IPS DF 4.7 (cell line): ENCODE measurements around the gene FBXL14.
"Not testable (repeated sequence)": the region's sequence is repeated elsewhere in the genome, so short reads cannot be mapped to it uniquely, and the experiment has no call there.

ENCODE experiments used
- DNase-seq: peaks from one replicate; pipeline ENCODE4 v3.0.0-alpha.2; 2013; ENCODE audit warnings: low spot score; ENCODE audit errors: extremely low read depth

Gene FBXL14

DNA sequence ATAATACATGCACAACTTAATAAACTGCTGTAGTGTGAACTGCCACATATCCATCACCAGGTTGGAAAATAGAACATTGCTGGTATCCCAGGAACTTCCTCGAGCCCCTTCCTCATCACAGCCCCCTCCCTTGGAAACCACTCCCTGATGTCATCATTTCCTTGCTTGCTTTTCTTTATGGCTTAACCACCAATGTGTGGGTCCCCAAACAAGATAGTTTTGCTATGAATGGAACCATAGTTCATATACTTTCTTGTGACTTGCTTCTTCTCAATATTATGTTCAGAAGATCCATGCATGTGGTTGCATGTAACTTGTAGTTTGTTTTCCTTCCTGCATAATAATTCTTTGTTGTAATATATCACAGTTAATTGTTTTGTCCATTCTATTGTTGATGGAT, 25.7 kb upstream of the FBXL14 start:
- no peak for DNase-seq

DNA sequence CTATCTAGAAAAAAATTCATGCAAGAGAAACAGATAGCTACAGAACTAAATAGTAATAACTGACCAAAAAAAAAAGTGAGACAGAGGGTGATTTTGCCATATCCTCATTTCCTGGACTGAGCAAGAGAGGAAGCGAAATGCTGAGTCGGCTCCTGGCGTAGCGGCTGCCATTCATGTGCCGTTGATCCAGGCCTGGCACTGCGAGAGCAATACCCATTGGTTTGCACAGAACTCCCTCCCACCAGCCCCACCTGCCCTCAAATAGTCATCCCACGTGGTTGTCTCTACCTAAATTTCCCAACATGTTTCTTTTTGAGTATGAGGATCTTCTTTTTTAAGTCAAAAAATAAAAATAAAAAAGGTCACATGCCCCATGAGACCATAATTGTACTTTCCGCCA, 25.2 kb upstream of the FBXL14 start:
- DNase-seq: no peak

DNA sequence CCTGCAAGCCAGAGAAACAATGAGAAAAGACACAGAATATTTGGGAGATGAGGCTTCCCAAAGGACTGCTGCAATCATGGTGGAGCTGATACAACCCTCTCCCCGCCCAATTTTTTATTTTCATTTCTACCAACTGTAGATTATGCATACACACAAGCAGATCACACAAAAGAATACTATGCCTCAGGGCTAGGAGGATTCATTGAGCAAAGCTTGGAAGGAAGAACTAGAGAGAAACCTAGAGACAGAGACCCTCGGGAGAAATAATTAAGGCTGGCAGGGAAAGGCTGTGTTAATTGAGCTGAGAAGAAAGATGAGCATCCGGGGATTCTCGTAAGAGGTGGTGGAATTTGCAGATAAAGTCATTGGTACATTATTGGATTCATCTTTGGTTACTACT, 24.8 kb upstream of the FBXL14 start:
- no peak for DNase-seq

DNA sequence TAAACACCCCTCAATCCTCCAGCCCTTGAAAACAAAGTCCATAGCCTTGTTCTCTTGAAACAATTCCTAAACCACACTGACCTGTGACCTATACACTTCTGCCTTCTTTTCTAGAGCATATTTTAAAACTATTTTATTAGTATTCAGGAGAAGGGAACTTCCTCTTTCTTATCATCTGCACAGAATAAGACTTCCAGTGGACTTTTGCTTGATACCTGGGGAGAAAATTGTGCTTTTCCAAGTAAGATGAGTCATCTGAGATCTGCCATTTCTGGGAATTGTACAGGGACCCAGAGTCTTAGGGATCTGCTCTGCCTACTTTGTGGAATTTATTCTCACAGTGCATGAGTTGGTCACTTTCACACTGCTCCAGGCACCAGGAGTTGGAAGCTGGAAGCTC, 24.1 kb upstream of the FBXL14 start:
- no peak for DNase-seq

DNA sequence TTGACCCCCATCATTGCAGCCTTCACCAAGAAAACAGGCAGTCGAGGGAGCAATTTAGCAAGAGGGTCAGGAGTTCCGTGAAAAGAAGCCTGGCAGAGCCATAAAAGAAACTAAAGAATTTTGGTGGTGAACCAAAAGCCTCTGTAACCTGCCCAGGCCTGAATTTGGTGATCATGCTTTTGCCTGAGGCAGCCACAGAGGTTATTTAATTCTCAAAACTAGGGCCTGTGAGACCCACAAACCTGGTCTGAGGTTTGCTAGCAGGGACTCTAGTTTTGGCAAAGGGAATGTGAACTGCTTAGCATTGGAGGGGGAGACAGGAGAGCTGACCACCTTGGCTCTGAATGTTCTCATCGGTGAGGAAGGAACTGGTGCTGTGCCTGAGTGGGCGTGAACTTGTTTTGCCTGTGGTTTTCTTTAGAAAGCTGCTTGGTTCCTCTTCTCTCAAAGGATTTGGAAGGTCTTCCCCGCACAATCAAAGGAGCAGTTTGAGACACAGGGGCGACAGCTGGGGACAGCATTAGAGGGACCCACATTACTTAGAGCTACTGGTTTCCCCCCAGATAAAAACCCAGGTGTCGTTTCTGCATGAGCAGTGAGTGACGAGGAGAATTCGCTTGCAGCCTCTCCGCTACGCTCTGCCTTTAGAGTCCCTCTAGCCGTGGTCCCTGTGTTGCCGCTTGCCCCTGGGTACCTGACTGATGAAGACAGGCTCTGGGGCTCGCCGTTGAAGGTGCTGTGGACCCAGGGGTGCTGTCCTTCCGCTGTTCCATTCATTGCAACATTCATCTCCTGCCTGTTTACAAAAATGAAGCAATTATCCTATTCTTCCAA, 22.1 kb upstream of the FBXL14 start:
- DNase-seq: no peak

DNA sequence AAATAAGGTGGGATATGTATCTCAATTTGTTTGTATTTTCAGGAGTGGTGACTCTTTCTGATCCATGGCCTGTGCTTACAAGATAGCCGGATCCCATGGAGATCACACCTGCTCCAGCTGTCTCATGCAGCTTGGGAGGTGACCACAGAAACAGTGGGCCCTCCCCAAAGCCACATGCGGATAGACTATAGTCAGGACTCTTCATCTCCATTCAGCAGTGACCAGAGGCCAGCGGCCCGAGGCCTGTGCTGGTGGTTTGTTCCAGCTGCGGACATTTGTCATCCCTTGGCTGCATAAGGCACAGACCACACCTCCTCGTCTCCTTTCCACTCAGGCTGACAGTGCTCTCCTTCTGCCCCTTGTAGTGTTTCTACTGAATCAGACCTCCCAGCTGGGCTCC, 20.0 kb upstream of the FBXL14 start:
- no peak for DNase-seq

DNA sequence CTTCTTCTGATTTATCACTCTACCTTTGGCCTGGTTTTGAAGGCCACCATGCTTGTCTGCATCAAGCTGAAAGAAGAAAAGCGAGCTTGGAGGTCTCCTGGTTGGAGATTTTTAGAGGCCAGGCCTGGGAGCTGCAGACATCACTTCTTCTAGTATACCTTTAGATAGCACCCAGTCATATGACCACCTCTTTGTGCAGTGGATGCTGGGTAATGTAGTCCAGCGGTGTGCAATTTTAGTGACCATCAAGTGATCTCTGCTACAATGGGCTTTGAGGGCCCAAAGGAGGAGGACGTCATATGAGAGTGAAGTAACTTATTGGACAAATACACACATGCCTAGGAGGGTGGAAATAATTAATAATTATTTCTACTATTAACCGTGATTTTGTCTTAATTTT, 19.5 kb upstream of the FBXL14 start:
- DNase-seq: no peak

DNA sequence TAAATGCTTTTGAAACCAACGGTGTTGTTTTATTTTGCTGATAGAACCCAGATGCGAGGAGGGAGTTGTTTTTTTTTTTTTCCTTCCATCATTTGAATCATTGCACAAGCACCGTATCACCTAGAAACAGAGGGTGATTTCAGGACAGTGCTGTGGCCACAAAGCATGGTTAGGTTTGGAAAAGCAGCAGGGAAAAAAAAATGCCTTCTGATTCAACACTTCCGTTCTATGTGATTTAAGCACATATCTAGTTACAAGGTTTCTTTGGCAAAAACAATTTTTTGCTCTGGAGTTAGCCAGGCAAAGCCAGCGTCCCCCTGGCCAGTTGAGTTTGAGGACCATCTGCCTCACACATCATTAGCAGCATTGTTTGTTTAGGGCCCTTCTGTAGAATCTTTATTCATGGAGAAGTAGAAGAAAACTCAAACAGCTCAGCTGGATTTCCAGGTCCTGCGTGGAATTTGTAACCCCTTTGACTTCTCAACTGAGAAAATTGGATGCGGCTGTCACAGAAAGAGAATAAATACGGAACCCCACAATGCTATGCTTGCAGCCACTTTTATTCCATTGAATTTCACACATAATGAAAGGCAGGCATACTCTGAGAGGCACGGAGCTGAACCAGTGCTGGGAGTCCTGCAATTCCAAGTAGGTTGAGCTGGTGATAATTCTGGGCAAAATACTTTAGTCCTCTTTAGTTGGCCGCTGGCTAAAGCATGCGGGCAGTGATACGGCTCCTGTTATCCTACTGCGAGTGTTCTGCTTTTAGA, 17.6 kb upstream of the FBXL14 start:
- no peak for DNase-seq

DNA sequence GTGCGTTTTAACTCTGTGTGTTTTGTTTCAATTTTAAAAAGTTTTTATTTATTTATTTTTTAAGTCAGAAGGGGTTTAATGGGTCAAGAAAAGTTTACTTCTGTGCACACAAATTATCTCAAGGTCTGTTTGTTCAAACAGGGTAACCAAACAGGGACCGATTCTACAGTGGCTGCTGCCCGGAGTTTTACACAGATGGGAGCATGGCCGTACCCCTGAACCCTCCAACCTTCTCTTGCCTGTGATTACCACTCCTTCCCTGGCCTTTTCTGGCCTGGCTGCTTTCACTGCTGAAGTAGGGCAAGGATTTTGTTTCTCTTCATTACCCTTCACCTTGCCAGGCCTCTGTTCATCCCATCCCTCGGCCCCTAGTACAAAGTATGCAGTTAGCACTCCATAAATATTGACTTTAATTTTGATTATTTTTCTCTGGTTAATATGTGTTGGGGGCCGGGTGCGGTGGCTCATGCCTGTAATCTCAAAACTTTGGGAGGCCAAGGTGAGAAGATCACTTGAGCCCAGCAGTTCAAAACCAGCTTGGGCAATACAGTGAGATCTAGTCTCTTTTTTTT, 15.8 kb upstream of the FBXL14 start:
- no peak for DNase-seq

DNA sequence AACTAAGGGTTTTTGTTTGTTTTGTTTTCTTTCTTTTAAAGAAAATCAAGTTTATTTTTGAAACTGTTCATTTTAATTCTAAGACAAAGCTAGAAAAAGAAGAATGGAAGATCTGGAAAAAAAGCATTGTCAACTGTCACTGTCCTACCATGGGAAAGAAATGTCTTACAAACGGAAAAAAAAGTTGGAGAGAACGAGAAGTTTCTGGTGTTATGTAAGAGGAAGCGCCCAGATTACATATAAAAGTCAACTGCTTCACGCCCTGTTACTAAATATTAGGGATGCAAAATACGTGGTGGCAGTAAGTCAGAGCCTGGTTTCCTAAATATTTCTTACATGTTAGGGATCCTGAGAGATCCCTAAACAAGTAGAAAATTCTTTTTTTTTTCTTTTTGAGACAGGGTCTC, 14.3 kb upstream of the FBXL14 start:
- no peak for DNase-seq

DNA sequence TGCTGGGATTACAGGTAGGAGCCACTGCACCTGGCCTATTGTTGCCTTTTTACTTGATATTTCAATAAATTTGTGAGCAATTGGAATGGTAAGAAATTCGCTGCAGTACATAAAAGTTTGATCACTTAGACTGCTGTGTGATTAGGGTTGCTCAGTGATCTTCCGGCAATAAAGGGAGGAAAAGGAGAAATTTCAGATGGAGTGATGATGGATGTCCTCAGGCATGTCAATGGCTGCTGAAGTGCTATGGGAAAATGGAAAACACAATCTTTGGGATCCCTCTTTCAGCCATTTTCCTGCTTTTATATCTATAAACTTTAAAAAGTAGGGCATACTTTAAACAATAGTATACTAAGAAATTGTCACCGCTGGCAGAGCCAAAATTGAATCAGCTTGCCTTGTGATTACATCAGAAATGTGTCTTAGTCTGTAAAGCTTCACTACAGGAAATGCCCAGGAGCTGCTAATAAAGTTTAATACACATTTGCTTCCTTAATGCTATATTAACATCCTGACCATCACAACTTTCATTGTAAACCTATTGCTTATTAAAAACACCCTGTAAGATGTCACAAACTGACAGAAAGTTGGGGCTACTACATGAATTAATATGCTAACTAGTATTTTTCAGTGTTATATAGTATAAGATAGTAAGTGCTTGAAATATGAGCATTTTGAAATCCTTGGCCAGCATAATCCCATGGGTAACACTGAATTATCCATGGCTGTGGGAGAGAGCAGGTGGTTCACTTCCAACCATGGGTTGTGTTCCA, 13.7 kb upstream of the FBXL14 start:
- no peak for DNase-seq

DNA sequence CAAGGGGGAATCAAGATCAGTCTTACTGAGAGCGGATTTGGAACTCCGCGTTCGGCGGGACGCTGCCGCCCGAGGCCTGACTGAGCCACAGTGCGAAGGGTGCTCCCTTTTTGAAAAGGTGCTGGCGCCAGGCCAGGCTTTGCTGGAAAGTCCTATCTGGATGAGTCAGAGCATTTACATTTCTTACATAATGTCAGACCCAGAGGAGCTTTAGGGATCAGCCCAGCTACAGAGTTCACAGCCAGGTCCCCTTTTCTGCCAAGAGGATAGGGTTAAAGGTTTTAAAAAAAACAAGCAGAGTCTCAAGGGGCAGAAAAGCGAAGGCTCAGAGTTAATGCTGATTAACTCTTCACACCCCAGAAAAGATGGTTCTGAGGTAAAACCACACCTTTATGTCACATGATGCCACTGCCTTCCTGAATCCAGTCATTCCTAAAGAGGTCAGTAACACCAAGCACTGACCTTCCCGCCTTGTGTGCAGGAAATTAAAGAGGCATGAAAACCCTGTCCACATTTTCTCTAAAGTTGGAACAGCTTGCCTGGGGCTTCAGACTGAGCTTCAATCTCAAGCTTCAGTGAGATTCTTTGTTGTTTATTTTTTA, 11.7 kb upstream of the FBXL14 start:
- DNase-seq: no peak

DNA sequence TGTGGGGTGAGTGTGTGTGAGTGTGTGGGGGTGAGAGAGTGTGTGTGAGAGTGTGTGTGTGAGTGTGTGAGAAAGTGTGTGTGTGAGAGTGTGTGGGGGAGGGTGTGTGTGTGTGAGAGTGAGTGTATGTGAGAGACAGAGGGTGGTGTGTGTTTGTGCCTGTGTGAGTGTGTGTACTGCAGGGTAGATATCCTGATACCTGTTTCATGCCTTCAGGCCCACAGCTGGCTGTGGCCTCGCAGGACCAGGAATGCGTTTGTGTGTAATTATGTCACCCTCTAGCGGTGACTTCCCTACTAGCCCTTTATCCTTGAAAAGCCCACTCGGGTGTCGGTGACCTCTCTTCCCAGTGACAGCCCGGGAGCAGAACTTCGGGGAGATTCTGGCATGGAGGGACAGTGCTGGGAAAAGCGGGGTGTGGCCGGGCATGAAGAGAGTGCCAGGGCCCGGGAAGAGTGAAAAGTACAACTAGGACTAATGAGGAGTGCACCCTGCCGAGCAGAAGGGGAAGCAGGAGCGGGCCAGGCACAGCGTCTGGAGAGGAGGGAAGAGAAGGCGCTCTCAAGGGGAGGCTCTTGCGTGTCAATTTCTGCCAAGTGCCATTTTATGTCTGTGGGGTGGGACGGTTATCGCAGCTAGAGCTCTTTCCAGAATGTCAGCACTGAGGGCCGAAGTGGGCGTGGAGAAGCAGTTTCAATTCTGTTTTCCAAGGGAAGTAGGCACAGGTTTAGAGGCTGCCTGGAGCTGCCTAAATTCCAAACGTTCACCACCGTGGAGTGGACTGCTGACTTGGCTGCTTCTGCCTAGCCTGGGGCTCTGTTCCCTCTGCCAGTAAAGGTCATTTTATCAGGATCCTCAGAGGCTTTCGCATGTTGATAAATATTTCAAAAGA, 11.0 kb upstream of the FBXL14 start:
- DNase-seq: no peak

DNA sequence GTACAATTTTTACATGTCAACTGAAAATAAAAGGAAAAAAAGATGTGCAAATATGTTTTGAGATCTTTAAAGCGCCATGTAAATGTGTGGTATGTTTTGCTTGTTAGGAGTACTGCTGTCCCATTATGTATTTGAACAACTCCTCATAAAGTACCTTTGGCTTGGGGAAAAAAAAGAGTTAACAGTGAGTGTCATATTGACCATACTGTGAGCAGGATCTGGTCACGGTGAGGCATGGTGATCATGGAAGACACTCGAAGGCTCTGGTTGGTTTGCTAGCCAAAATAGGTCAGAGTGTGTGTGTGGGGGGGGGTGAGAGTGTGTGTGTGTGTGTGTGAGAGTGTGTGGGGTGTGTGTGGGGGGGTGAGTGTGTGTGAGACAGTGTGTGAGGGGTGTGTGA, 10.1 kb upstream of the FBXL14 start:
- no peak for DNase-seq

DNA sequence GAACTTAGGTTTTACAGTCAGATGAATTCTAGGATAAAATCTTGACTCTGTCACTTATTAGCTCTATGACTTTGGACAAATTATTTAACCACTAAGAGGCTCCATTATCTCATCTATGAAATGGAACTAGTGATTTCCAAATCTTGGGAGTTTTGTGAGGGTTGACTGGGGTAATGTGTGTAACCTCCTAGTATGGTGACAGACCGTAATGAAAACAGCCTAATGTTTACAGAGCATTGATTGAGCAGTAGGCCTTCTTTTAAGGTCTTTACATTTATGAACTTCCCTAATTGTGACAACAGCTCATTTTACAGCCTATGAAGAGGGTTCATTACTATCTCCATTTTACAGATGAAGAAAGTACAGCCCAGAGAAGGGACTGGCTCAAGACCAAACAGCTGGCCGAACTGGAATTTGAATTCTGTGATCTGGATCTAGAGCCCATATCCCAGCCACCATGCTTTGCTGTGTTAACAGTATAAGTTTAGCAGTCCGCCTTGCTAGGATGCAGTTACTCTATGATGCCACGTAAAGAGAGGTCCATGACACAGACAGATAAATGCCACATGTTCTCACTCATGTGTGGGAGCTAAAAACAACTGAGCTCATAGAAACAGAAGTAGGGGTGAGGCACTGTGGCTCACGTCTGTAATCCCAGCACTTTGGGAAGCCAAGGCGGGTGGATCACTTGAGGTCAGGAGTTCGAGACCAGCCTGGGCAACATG, 9.1 kb upstream of the FBXL14 start:
- no peak for DNase-seq

DNA sequence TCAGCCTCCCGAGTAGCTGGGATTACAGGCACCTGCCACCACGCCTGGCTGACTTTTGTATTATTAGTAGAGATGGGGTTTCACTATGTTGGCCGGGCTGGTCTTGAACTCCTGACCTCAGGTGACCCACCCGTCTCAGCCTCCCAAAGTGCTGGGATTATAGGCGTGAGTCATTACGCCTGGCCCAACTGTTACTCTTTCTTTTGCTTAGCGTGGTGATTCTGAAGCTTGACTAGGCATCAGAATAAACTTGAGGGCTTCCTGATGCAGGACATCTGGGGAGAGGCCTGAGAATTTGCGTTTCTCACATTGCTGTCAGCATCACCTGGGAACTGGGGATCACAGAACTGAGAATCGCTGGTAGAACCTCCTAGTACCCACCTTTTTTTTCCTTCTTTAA, 8.3 kb upstream of the FBXL14 start:
- DNase-seq: not testable (repeated sequence)

DNA sequence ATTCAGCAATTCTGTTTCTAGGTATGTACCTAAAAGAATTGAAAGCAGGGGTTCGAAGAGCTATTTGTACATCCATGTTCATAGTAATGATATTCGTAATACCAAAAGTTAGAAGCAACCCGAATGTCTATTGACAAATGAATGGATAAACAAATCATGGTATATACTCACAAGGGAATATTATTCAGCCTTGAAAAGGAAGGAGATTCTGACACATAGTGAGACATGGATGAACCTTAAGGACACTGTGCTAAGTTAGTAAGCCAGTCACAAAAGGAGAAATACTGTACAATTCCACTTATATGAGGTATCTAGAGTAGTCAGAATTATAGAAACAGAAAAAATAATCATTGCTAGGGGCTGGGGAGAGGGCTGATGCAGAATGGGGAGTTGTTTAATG, 4.4 kb upstream of the FBXL14 start:
- DNase-seq: no peak

DNA sequence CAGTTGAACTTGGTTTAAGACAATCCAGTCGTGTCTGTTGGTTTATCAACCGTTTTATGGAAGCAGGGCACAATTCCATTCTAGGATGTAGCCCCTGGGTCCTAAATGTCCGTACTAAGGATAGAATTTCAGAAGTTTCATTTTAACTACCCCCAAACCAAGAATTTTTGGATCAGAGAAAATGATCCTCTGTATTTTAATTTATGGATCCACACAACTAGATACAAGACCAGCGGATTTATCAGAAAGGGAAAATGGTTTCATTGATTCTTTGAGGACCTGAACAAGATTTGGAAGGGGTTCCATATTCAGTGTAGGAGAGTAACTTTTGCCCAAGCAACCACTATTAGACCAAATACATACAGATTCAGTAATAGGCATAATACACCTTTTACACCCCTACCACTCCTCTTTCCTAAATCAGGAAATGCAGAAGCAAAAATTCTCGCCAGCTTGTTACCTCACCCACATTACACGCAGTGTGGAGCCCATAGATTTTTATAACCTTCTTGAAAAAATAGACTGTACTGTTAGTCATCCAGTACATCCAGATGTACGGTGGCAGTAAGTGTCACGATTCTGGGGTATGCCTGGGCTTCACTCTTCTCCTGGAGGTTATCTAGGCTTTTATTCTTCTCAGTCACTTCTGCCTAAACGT, 1.4 kb upstream of the FBXL14 start:
- no peak for DNase-seq

DNA sequence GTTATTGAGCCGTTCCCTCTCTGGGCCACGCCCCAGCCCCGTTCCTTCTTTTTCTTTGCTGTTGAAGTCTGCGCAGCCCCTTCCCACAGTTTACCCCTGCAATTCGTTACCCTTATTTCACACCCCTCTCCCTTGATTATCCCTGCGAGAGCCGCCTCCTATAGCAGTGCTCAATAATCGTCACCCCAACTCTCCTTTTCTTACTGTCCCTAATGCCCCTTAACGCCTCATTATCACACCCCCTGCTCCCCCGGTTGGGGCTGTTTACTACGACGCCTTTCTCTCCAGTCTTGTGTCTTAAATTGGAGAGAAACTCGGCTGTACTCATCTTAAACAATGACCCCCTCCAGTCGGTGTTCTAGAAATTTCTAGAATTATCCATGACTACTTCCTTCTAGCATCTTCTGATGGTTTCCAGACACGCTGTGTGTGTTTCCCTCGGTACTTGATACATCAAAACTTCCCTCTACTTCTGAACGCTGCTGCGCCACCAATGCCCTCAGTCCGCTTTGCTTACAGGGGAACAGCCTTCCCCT, 713 bp upstream of the FBXL14 start:
- no peak for DNase-seq
